Endothelial cell of umbilical vein (primary cell): Measurements from ENCODE around the gene OARD1. TPM values are rescaled to one million over a fixed set of nuclear protein-coding genes. Genes with fewer than 3 reads are reported as not detected.

ENCODE experiments used
- BruUV-seq: library from RNA; stranded (reverse); fragments of 400-500 nt; replicated peaks from 2 replicates; lab custom pipeline; 2021; lab: Mats Ljungman, UMichigan
- CTCF ChIA-PET: fragments of 300-600, 350-600 bp; sonication (Branson Sonifier 250); formaldehyde crosslinking; loops from one replicate; lab custom pipeline; 2021; ENCODE audit warnings: antibody characterized with exemption, inconsistent platforms; lab: Charles Lee
- POLR2A ChIA-PET: fragments of 300-600, 350-600 bp; sonication (Branson Sonifier 250); formaldehyde crosslinking; loops from one replicate; lab custom pipeline; 2021; ENCODE audit warnings: antibody characterized with exemption, inconsistent platforms; lab: Charles Lee
- DNase-seq: peaks from one replicate; pipeline ENCODE4 v3.0.0-alpha.2; 2011; ENCODE audit warnings: low read depth, low spot score
- FAIRE-seq: peaks from 2 replicates; lab custom pipeline; 2011; peaks lifted over from hg19 to GRCh38; lab: Jason Lieb, UNC
- H2AFZ ChIP-seq: 2 replicates; pipeline ENCODE4 v1.6.0; 2012; ENCODE audit warnings: low read depth, low read length, control low read depth, inconsistent platforms
- H3K27ac ChIP-seq: 2 replicates; pipeline ENCODE4 v1.5.1; 2011; ENCODE audit warnings: low read depth, mild to moderate bottlenecking, control low read depth, low read length, moderate library complexity; ENCODE audit not compliant: insufficient read depth
- H3K27me3 ChIP-seq, 2 experiments: 2 replicates each; pipeline versions ENCODE4 v1.6.0 to v1.6.1; 2011; ENCODE audit warnings: low read length in 2 of 2, mixed read lengths in 1 of 2; ENCODE audit not compliant: control insufficient read depth in 2 of 2, insufficient read depth in 2 of 2
- H3K36me3 ChIP-seq, 2 experiments: 2 replicates in 1 of 2; 3 replicates in 1 of 2; pipeline ENCODE4 v1.5.1; 2011; ENCODE audit warnings: low read length in 2 of 2, mild to moderate bottlenecking in 1 of 2, moderate library complexity in 1 of 2; ENCODE audit not compliant: control insufficient read depth in 2 of 2, insufficient read depth in 2 of 2; ENCODE audit errors: extremely low read depth in 1 of 2
- H3K4me1 ChIP-seq: 3 replicates; pipeline ENCODE4 v1.5.1; 2011; ENCODE audit warnings: mild to moderate bottlenecking, low read length; ENCODE audit not compliant: control insufficient read depth, insufficient read depth; ENCODE audit errors: extremely low read depth
- H3K4me2 ChIP-seq: 2 replicates; pipeline ENCODE4 v1.6.1; 2011; ENCODE audit warnings: low read length, control low read depth, mixed read lengths; ENCODE audit not compliant: insufficient read depth
- H3K4me3 ChIP-seq, 3 experiments: fragments of 200-600 bp in 1 of 3; sonication (generic), shearing (Covaris generic) in 1 of 3; replicated peaks in 1 of 3; 2 replicates each; pipeline ENCODE4 v1.5.1; 2011 to 2016; ENCODE audit warnings: control low read depth in 3 of 3, low read length in 3 of 3, mild to moderate bottlenecking in 2 of 3, inconsistent platforms in 1 of 3, low read depth in 1 of 3, moderate library complexity in 1 of 3; ENCODE audit not compliant: insufficient read depth in 1 of 3
- H3K79me2 ChIP-seq: 2 replicates; pipeline ENCODE4 v1.6.0; 2012; ENCODE audit warnings: low read length, inconsistent platforms; ENCODE audit not compliant: control insufficient read depth, insufficient read depth
- H3K9ac ChIP-seq: replicated peaks from 2 replicates; pipeline ENCODE3; 2011; ENCODE audit warnings: low read length, control low read depth; ENCODE audit not compliant: insufficient read depth; ENCODE audit errors: extremely low read depth
- H3K9me1 ChIP-seq: replicated peaks from 3 replicates; pipeline ENCODE4 v1.6.0; 2011; ENCODE audit warnings: mild to moderate bottlenecking, low read length; ENCODE audit not compliant: control insufficient read depth, insufficient read depth; ENCODE audit errors: extremely low read depth
- H3K9me3 ChIP-seq: replicated peaks from 2 replicates; pipeline ENCODE4 v1.5.1; 2012; ENCODE audit warnings: low read length, inconsistent platforms; ENCODE audit not compliant: control insufficient read depth, insufficient read depth
- H4K20me1 ChIP-seq: replicated peaks from 2 replicates; pipeline ENCODE3; 2011; ENCODE audit warnings: mild to moderate bottlenecking, low read length; ENCODE audit not compliant: control insufficient read depth, insufficient read depth; ENCODE audit errors: extremely low read depth
- EZH2 ChIP-seq: IDR thresholded peaks from 2 replicates; pipeline ENCODE4 v1.6.1; 2012; ENCODE audit warnings: borderline replicate concordance, low read depth, mild to moderate bottlenecking, moderate library complexity, low read length, inconsistent platforms; ENCODE audit not compliant: severe bottlenecking
- GATA2 ChIP-seq: IDR thresholded peaks from 2 replicates; pipeline ENCODE4 v1.7.0; 2011; ENCODE audit warnings: low read depth, mild to moderate bottlenecking, moderate library complexity, mixed read lengths, low read length; ENCODE audit not compliant: insufficient read length, insufficient read depth
- JUN ChIP-seq: IDR thresholded peaks from 2 replicates; pipeline ENCODE4 v1.6.1; 2011; ENCODE audit warnings: borderline replicate concordance, low read depth; ENCODE audit not compliant: insufficient read length, insufficient read depth
- MYC ChIP-seq: IDR thresholded peaks from one replicate; pipeline ENCODE4 v1.6.1; 2011; ENCODE audit warnings: mild to moderate bottlenecking, low read depth, low read length
- POLR2A ChIP-seq: IDR thresholded peaks from 2 replicates; pipeline ENCODE4 v1.6.1; 2012; ENCODE audit warnings: low read depth, mild to moderate bottlenecking, control low read depth, low read length
- dilution Hi-C: fragments of 300-500 bp; cut with MboI; formaldehyde crosslinking; loops from one replicate; pipeline ENCODE4 v1.15.0; 2019; ENCODE audit warnings: low sequenced_read_pairs; ENCODE audit not compliant: extremely low pct_ligation_motif_present
- intact Hi-C: fragments of 100-400 bp; cut with micrococcal nuclease; formaldehyde crosslinking; loops from one replicate; pipeline ENCODE4 v1.10.0; 2022
- polyA plus RNA-seq, 4 experiments: library from polyadenylated mRNA; depleted of rRNA in 3 of 4; stranded (reverse) in 3 of 4; unstranded in 1 of 4; fragments of >200 nt; gene quantifications; 2 replicates each; pipeline versions ENCODE4 v1.2.1 to v1.2.3, GENCODE V29; 2011 to 2012; ENCODE audit warnings: missing spikeins in 1 of 4
- total RNA-seq: library from RNA; stranded (reverse); gene quantifications from 2 replicates; pipeline ENCODE4 v1.2.3, GENCODE V29; 2021
- TF ChIP-seq, protein P1 (sequence below): IDR thresholded peaks from 2 replicates; pipeline ENCODE4 v1.6.1; 2011; ENCODE audit not compliant: insufficient read depth, insufficient read length

Gene OARD1
- total and polyA plus RNA-seq, 2 donors (not counting 3 experiments of a cell fraction or from before 2014, with no cell fraction given): 5.2 to 13.0 TPM

GRCh38 chr6:41074692-41075436, 2.7 kb upstream of the OARD1 start:
- TF ChIP-seq POLR2A (peak; percentile 22), MYC (no peak), EZH2 (no peak), GATA2 (no peak), JUN (no peak)
- TF ChIP-seq, protein P1, sequence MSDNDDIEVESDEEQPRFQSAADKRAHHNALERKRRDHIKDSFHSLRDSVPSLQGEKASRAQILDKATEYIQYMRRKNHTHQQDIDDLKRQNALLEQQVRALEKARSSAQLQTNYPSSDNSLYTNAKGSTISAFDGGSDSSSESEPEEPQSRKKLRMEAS: no peak
- Histone ChIP-seq H3K9me1 (no peaks in the 10 kb centered on the region), H3K36me3 (peaks cover 4 to 5% of the 10 kb centered on the region in 2 experiments), H3K27me3 (no peaks in the 10 kb centered on the region), H3K27ac (peak overlapping the region; percentile 96), H4K20me1 (peaks cover 3% of the 10 kb centered on the region), H3K79me2 (peaks cover 62% of the 10 kb centered on the region), H3K9me3 (no peaks in the 10 kb centered on the region), H3K9ac (peak overlapping the region; percentile 96), H3K4me1 (peaks cover 23% of the 10 kb centered on the region), H3K4me2 (peak overlapping the region; percentile 94), H2AFZ (no peak overlapping the region), H3K4me3 (peak overlapping the region in 1 of 3 experiments; percentile 88)
- no TSS peak for BruUV-seq
- dilution Hi-C loops: no loop called here
- intact Hi-C loops: loop anchor here (5.0 kb wide), 1 partner anchor 242 kb away; no protein-coding TSS in a partner anchor
- CTCF ChIA-PET: interaction anchor here (0.9 to 2.8 kb wide), 4 partner anchors 18 to 107 kb away, joined by 3 to 13 read pairs (median 9); no protein-coding TSS in a partner anchor
- FAIRE-seq (no peak), DNase-seq (no peak)
- POLR2A ChIA-PET: interaction anchor here (0.6 kb wide), 1 partner anchor 19 kb away, joined by 3 read pairs; no protein-coding TSS in a partner anchor
